ENCODE measurements around the gene ST6GALNAC3. TPM values are rescaled to one million over a fixed set of nuclear protein-coding genes. Genes with fewer than 3 reads are reported as not detected.

The ST6GALNAC3 gene
- total RNA-seq, 1 donor from 2014 or later: 7.3 TPM

GRCh38 chr1:76103034-76103433, 28.5 kb downstream of the ST6GALNAC3 start:
- Mint-ChIP-seq H3K4me1 (ENCODE audit: unreplicated experiment) (peaks cover 10% of the 10 kb centered on the region), H3K36me3 (ENCODE audit: unreplicated experiment) (no peaks in the 10 kb centered on the region), H3K9me3 (ENCODE audit: unreplicated experiment) (no peaks in the 10 kb centered on the region), H3K4me3 (ENCODE audit: unreplicated experiment) (no peak overlapping the region), H3K27me3 (ENCODE audit: unreplicated experiment) (no peaks in the 10 kb centered on the region), H3K27ac (ENCODE audit: unreplicated experiment) (no peak overlapping the region)
- DNase-seq (ENCODE audit: extremely low spot score, unreplicated experiment): no peak
- no peak for TF ChIP-seq CTCF (IDR thresholded peaks at IDR 0.05)

GRCh38 chr1:76105372-76105771, 30.8 kb downstream of the ST6GALNAC3 start:
- Mint-ChIP-seq H3K9me3 (ENCODE audit: unreplicated experiment) (no peaks in the 10 kb centered on the region), H3K4me1 (ENCODE audit: unreplicated experiment) (peaks cover 13% of the 10 kb centered on the region), H3K27me3 (ENCODE audit: unreplicated experiment) (no peaks in the 10 kb centered on the region), H3K36me3 (ENCODE audit: unreplicated experiment) (no peaks in the 10 kb centered on the region), H3K4me3 (ENCODE audit: unreplicated experiment) (no peak overlapping the region), H3K27ac (ENCODE audit: unreplicated experiment) (no peak overlapping the region)
- DNase-seq (ENCODE audit: extremely low spot score, unreplicated experiment): no peak
- no peak for TF ChIP-seq CTCF (IDR thresholded peaks at IDR 0.05)

GRCh38 chr1:76106251-76106650, 31.7 kb downstream of the ST6GALNAC3 start:
- Mint-ChIP-seq H3K4me1 (ENCODE audit: unreplicated experiment) (peaks cover 13% of the 10 kb centered on the region), H3K27me3 (ENCODE audit: unreplicated experiment) (no peaks in the 10 kb centered on the region), H3K27ac (ENCODE audit: unreplicated experiment) (no peak overlapping the region), H3K9me3 (ENCODE audit: unreplicated experiment) (no peaks in the 10 kb centered on the region), H3K4me3 (ENCODE audit: unreplicated experiment) (no peak overlapping the region), H3K36me3 (ENCODE audit: unreplicated experiment) (no peaks in the 10 kb centered on the region)
- no peak for DNase-seq (ENCODE audit: extremely low spot score, unreplicated experiment)
- no peak for TF ChIP-seq CTCF (IDR thresholded peaks at IDR 0.05)

- Mint-ChIP-seq H3K27ac (ENCODE audit: unreplicated experiment) (no peak overlapping the region), H3K4me1 (ENCODE audit: unreplicated experiment) (peaks cover 13% of the 10 kb centered on the region), H3K36me3 (ENCODE audit: unreplicated experiment) (no peaks in the 10 kb centered on the region), H3K27me3 (ENCODE audit: unreplicated experiment) (no peaks in the 10 kb centered on the region), H3K9me3 (ENCODE audit: unreplicated experiment) (no peaks in the 10 kb centered on the region), H3K4me3 (ENCODE audit: unreplicated experiment) (no peak overlapping the region)
- no peak for TF ChIP-seq CTCF (IDR thresholded peaks at IDR 0.05)
- no peak for DNase-seq (ENCODE audit: extremely low spot score, unreplicated experiment)
Observed at GRCh38 chr1:76106719-76107235, 32.2 kb downstream of the ST6GALNAC3 start.

- no peak for TF ChIP-seq CTCF (IDR thresholded peaks at IDR 0.05)
- Mint-ChIP-seq H3K27ac (ENCODE audit: unreplicated experiment) (no peak overlapping the region), H3K4me3 (ENCODE audit: unreplicated experiment) (no peak overlapping the region), H3K9me3 (ENCODE audit: unreplicated experiment) (no peaks in the 10 kb centered on the region), H3K36me3 (ENCODE audit: unreplicated experiment) (no peaks in the 10 kb centered on the region), H3K27me3 (ENCODE audit: unreplicated experiment) (no peaks in the 10 kb centered on the region), H3K4me1 (ENCODE audit: unreplicated experiment) (peaks cover 10% of the 10 kb centered on the region)
- no peak for DNase-seq (ENCODE audit: extremely low spot score, unreplicated experiment)
Observed at GRCh38 chr1:76109404-76109803, 34.9 kb downstream of the ST6GALNAC3 start.
